H1 (cell line): ENCODE data around the gene CUL2. TPM values are rescaled to one million over a fixed set of nuclear protein-coding genes. Genes with fewer than 3 reads are reported as not detected.

ENCODE experiments used
- CTCF ChIA-PET: fragments of 300-600 bp; sonication (Branson Sonifier 250); formaldehyde crosslinking; loops from one replicate; lab custom pipeline; 2021; ENCODE audit not compliant: partially characterized antibody; lab: Charles Lee
- POLR2A ChIA-PET: fragments of 300-600 bp; sonication (Branson Sonifier 250); formaldehyde crosslinking; loops from one replicate; lab custom pipeline; 2021; ENCODE audit warnings: inconsistent platforms; ENCODE audit not compliant: partially characterized antibody; lab: Charles Lee
- DNase-seq, 2 experiments: peaks; one replicate each; pipeline versions ENCODE4 v3.0.0 to v3.0.0-alpha.2; 2010 to 2022; ENCODE audit warnings: low spot score in 2 of 2, low read depth in 1 of 2, mixed read lengths in 1 of 2
- FAIRE-seq: peaks from 2 replicates; lab custom pipeline; 2011; peaks lifted over from hg19 to GRCh38; lab: Jason Lieb, UNC
- H2AFZ ChIP-seq: 2 replicates; pipeline ENCODE4 v1.8.1; 2012; ENCODE audit warnings: low read length, inconsistent platforms
- H2AK5ac ChIP-seq: 2 replicates; pipeline ENCODE4 v1.6.1; 2013; ENCODE audit warnings: low read depth, low read length
- H2BK120ac ChIP-seq: replicated peaks from 2 replicates; pipeline ENCODE3; 2013; ENCODE audit warnings: low read depth, low read length, inconsistent platforms
- H2BK12ac ChIP-seq: 2 replicates; pipeline ENCODE4 v1.6.1; 2013; ENCODE audit warnings: low read depth, low read length
- H2BK15ac ChIP-seq: 2 replicates; pipeline ENCODE4 v1.6.1; 2013; ENCODE audit warnings: low read length
- H2BK20ac ChIP-seq: 2 replicates; pipeline ENCODE4 v1.6.1; 2013; ENCODE audit warnings: low read length
- H2BK5ac ChIP-seq: 2 replicates; pipeline ENCODE4 v1.6.1; 2013; ENCODE audit warnings: low read depth, low read length
- H3K14ac ChIP-seq: 2 replicates; pipeline ENCODE4 v1.6.1; 2013; ENCODE audit warnings: inconsistent platforms; ENCODE audit not compliant: insufficient read length
- H3K18ac ChIP-seq: 2 replicates; pipeline ENCODE4 v1.6.1; 2013; ENCODE audit warnings: low read length; ENCODE audit errors: extremely low read depth
- H3K23ac ChIP-seq: 2 replicates; pipeline ENCODE4 v1.6.1; 2013; ENCODE audit warnings: inconsistent platforms; ENCODE audit not compliant: insufficient read length
- H3K23me2 ChIP-seq: 2 replicates; pipeline ENCODE4 v1.6.1; 2013; ENCODE audit warnings: low read depth, low read length
- H3K27ac ChIP-seq: 2 replicates; pipeline ENCODE4 v1.6.1; 2011; ENCODE audit warnings: low read depth, low read length, inconsistent platforms
- H3K27me3 ChIP-seq, 4 experiments: replicated peaks in 1 of 4; 1 replicate in 1 of 4; 2 replicates in 3 of 4; pipeline versions ENCODE4 v1.6.1 to v1.8.1; 2011 to 2013; ENCODE audit warnings: low read length in 3 of 4, mild to moderate bottlenecking in 3 of 4, inconsistent platforms in 2 of 4, mixed read lengths in 2 of 4, moderate library complexity in 1 of 4; ENCODE audit not compliant: control insufficient read depth in 3 of 4, insufficient read depth in 3 of 4; ENCODE audit errors: extremely low read depth in 1 of 4
- H3K36me3 ChIP-seq, 4 experiments: 2 replicates each; pipeline versions ENCODE4 v1.6.1 to v1.8.1; 2011 to 2013; ENCODE audit warnings: mild to moderate bottlenecking in 4 of 4, low read length in 3 of 4, moderate library complexity in 2 of 4, control low read depth in 1 of 4, inconsistent platforms in 1 of 4; ENCODE audit not compliant: insufficient read depth in 4 of 4, control insufficient read depth in 2 of 4
- H3K4ac ChIP-seq: replicated peaks from 2 replicates; pipeline ENCODE3; 2013; ENCODE audit warnings: low read length, low read depth, mixed read lengths, inconsistent platforms; ENCODE audit not compliant: insufficient read length
- H3K4me1 ChIP-seq, 4 experiments: replicated peaks in 1 of 4; 1 replicate in 1 of 4; 2 replicates in 3 of 4; pipeline versions ENCODE4 v1.6.1 to v1.8.1; 2011 to 2013; ENCODE audit warnings: low read length in 3 of 4, inconsistent platforms in 2 of 4, mixed read lengths in 1 of 4; ENCODE audit not compliant: insufficient read depth in 4 of 4, control insufficient read depth in 3 of 4
- H3K4me2 ChIP-seq, 2 experiments: 2 replicates each; pipeline versions ENCODE4 v1.6.1 to v1.8.1; 2011 to 2013; ENCODE audit warnings: low read depth in 2 of 2, low read length in 2 of 2, control low read depth in 1 of 2, inconsistent platforms in 1 of 2, mild to moderate bottlenecking in 1 of 2; ENCODE audit not compliant: insufficient read depth in 1 of 2
- H3K4me3 ChIP-seq, 4 experiments: fragments of 200-600, 300-600 bp in 1 of 4; sonication (generic), shearing (Covaris generic), sonication (Bioruptor Twin) in 1 of 4; 2 replicates each; pipeline versions ENCODE4 v1.5.1 to v1.8.1; 2011 to 2016; ENCODE audit warnings: low read length in 4 of 4, low read depth in 3 of 4, control low read depth in 2 of 4, inconsistent platforms in 2 of 4, mild to moderate bottlenecking in 2 of 4, mixed read lengths in 1 of 4, moderate library complexity in 1 of 4; ENCODE audit not compliant: insufficient read depth in 2 of 4; ENCODE audit errors: extremely low read depth in 1 of 4
- H3K56ac ChIP-seq: replicated peaks from 2 replicates; pipeline ENCODE3; 2013; ENCODE audit warnings: low read depth, mild to moderate bottlenecking, mixed read lengths, low read length, inconsistent platforms; ENCODE audit not compliant: insufficient read length
- H3K79me1 ChIP-seq: 2 replicates; pipeline ENCODE4 v1.6.1; 2013; ENCODE audit warnings: low read depth, low read length, control low read depth
- H3K79me2 ChIP-seq, 2 experiments: 2 replicates each; pipeline versions ENCODE4 v1.6.1 to v1.8.1; 2012 to 2013; ENCODE audit warnings: low read length in 2 of 2, mild to moderate bottlenecking in 2 of 2, inconsistent platforms in 1 of 2; ENCODE audit not compliant: insufficient read depth in 2 of 2, control insufficient read depth in 1 of 2
- H3K9ac ChIP-seq, 4 experiments: replicated peaks in 1 of 4; 1 replicate in 1 of 4; 2 replicates in 3 of 4; pipeline versions ENCODE4 v1.6.1 to v1.8.1; 2011 to 2013; ENCODE audit warnings: low read depth in 3 of 4, low read length in 3 of 4, control low read depth in 2 of 4, mild to moderate bottlenecking in 2 of 4, moderate library complexity in 2 of 4, inconsistent platforms in 1 of 4; ENCODE audit errors: extremely low read depth in 1 of 4
- H3K9me3 ChIP-seq, 2 experiments: 2 replicates each; pipeline versions ENCODE4 v1.6.1 to v1.8.1; 2012 to 2013; ENCODE audit warnings: mild to moderate bottlenecking in 2 of 2, moderate library complexity in 2 of 2, control low read depth in 1 of 2, inconsistent platforms in 1 of 2, low read depth in 1 of 2, low read length in 1 of 2, mixed read lengths in 1 of 2; ENCODE audit not compliant: insufficient read depth in 2 of 2
- H4K20me1 ChIP-seq, 2 experiments: replicated peaks in 1 of 2; 2 replicates each; pipeline versions ENCODE3 to v1.8.1; 2011 to 2013; ENCODE audit warnings: inconsistent platforms in 2 of 2, low read length in 2 of 2, mild to moderate bottlenecking in 1 of 2; ENCODE audit not compliant: insufficient read depth in 2 of 2, control insufficient read depth in 1 of 2
- H4K5ac ChIP-seq: 2 replicates; pipeline ENCODE4 v1.6.1; 2013; ENCODE audit warnings: low read length, low read depth, mixed read lengths, inconsistent platforms; ENCODE audit not compliant: insufficient read length
- H4K8ac ChIP-seq: 2 replicates; pipeline ENCODE4 v1.8.0; 2013; ENCODE audit warnings: mild to moderate bottlenecking, moderate library complexity, low read length, inconsistent platforms; ENCODE audit not compliant: insufficient read depth; ENCODE audit errors: extremely low read depth
- H4K91ac ChIP-seq: replicated peaks from 2 replicates; pipeline ENCODE3; 2013; ENCODE audit warnings: low read length, mixed read lengths, inconsistent platforms; ENCODE audit not compliant: insufficient read length
- SP2 ChIP-seq: IDR thresholded peaks from 2 replicates; pipeline ENCODE4 v1.6.1; 2012; ENCODE audit warnings: mild to moderate bottlenecking, low read length, inconsistent platforms
- WGBS, 2 experiments: shearing (Covaris generic) in 1 of 2; methylation state at CpG; one replicate each; pipeline versions ENCODE4 v1.1.6 to v1.1.7; 2013 to 2015; ENCODE audit warnings: low lambda C conversion rate in 2 of 2, mixed read lengths in 2 of 2, inconsistent platforms in 1 of 2, low coverage in 1 of 2, missing lambda C conversion rate in 1 of 2; ENCODE audit not compliant: insufficient replicate concordance in 2 of 2, insufficient coverage in 1 of 2, insufficient read length in 1 of 2; ENCODE audit errors: extremely low coverage in 1 of 2, missing lambda C conversion rate in 1 of 2; 5-methylcytosine and 5-hydroxymethylcytosine counted together
- polyA plus RNA-seq, 7 experiments: library from polyadenylated mRNA; depleted of rRNA in 3 of 7; stranded (reverse) in 5 of 7; unstranded in 2 of 7; fragments of >200 nt in 5 of 7; fragments of 200-250 nt in 2 of 7; gene quantifications; 1 replicate in 5 of 7; 2 replicates in 1 of 7; 4 replicates in 1 of 7; pipeline versions ENCODE4 v1.2.1 to v1.2.3, GENCODE V29; 2011 to 2013; ENCODE audit warnings: missing spikeins in 2 of 7, mixed read lengths in 2 of 7
- total RNA-seq: library from RNA; stranded (reverse); fragmentation: NEBNext Ultra II Directional; extraction: Animal tissue kit (Norgen Biotek cat#: 25700); gene quantifications from 2 replicates; pipeline ENCODE4 v1.2.1, GENCODE V29; 2021

CUL2 gene
- total and polyA plus RNA-seq, 2 of the 8 experiments (the other 6 are each of a cell fraction or from before 2014, with no cell fraction given), result 10.2 to 43.1 TPM

GRCh38 chr10:35074266-35074665 lies 15.9 kb downstream of the CUL2 start:
- H3K23me2 ChIP-seq, result no peaks in the 10 kb centered on the region
- H2BK12ac ChIP-seq, result no peak overlapping the region
- H3K79me2 ChIP-seq, result peaks cover 0 to 28% of the 10 kb centered on the region in 2 experiments; a peak in 2 of 4 replicates
- no peak overlapping the region for H3K9ac ChIP-seq
- TF ChIP-seq SP2, result no peak
- no peak overlapping the region for H3K18ac ChIP-seq
- FAIRE-seq (no peak), DNase-seq (no peak)
- no peaks in the 10 kb centered on the region for H3K9me3 ChIP-seq
- POLR2A ChIA-PET, result no interaction called here
- H4K91ac ChIP-seq, result no peak overlapping the region
- no peak overlapping the region for H2BK15ac ChIP-seq
- no peak overlapping the region for H3K56ac ChIP-seq
- H3K4ac ChIP-seq, result no peak overlapping the region
- H4K20me1 ChIP-seq, result peaks cover 0 to 2% of the 10 kb centered on the region in 2 experiments
- no peak overlapping the region for H3K4me2 ChIP-seq
- no peaks in the 10 kb centered on the region for H3K27me3 ChIP-seq
- no peak overlapping the region for H2BK5ac ChIP-seq
- H2AK5ac ChIP-seq, result no peak overlapping the region
- no peaks in the 10 kb centered on the region; a peak in 1 of 8 replicates for H3K36me3 ChIP-seq
- no peak overlapping the region for H4K8ac ChIP-seq
- peaks cover 5% of the 10 kb centered on the region; the same call in 1 of the 2 replicates for H3K79me1 ChIP-seq
- H3K23ac ChIP-seq, result no peak overlapping the region
- CTCF ChIA-PET, result interaction anchor here (0.6 to 1.3 kb wide), 2 partner anchors 41 to 121 kb away, joined by 3 read pairs; no protein-coding TSS in a partner anchor
- no peak overlapping the region for H2BK120ac ChIP-seq
- no peak overlapping the region for H3K27ac ChIP-seq
- no peak overlapping the region for H2AFZ ChIP-seq
- peaks cover 0 to 3% (median 0%) of the 10 kb centered on the region in 4 experiments; a peak in 1 of 7 replicates for H3K4me1 ChIP-seq
- H4K5ac ChIP-seq, result no peak overlapping the region
- WGBS, 2 experiments, result 96% methylated on average over 4 of the region's 4 CpGs; no CpG with 5 or more reads in 1 of the 2 experiments
- no peak overlapping the region for H2BK20ac ChIP-seq
- no peak overlapping the region for H3K14ac ChIP-seq
- no peak overlapping the region for H3K4me3 ChIP-seq
